SK-N-MC (cell line): Measurements from ENCODE around the gene E2F1.

ENCODE experiments used
- EZH2 ChIP-seq: fragments of 200-600 bp; sonication (generic); IDR thresholded peaks from one replicate; pipeline ENCODE4 v1.6.1; 2017; ENCODE audit warnings: antibody characterized with exemption
- FOXP2 ChIP-seq: optimal IDR thresholded peaks from 2 replicates; pipeline ENCODE3; 2011; ENCODE audit warnings: mild to moderate bottlenecking, moderate library complexity; ENCODE audit not compliant: insufficient read depth; ENCODE audit errors: extremely low read length, control extremely low read depth
- POLR2AphosphoS5 ChIP-seq: IDR thresholded peaks from 2 replicates; pipeline ENCODE4 v1.6.1; 2012; ENCODE audit warnings: mild to moderate bottlenecking, low read depth, low read length, borderline replicate concordance

- TF ChIP-seq POLR2AphosphoS5 (no peak), EZH2 (no peak), FOXP2 (no peak)
These were observed 23.2 kb upstream of the E2F1 start for GRCh38 chr20:33709398-33709797.
